Measurements from ENCODE around the gene ATAD1.

Gene ATAD1

DNA sequence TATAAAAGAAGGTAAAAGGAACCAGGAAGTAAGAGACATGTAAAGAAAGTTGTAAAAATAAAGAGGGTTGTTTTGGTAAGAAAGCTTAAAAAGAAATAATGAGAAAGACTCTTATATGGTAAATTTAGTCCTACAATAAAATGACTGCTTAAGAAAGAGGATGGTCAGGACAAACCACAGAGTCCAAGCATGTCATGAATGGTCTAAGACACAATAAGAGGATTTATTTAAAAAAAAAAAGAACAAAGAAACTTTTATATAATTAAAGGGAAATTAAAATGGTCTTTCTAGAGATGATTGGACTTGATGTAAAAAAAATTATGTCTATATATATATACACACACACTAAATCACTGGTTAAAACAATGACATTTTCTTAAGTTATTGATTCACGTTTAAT is 18.2 kb downstream of the ATAD1 start:
- no peak for DNase-seq

DNA sequence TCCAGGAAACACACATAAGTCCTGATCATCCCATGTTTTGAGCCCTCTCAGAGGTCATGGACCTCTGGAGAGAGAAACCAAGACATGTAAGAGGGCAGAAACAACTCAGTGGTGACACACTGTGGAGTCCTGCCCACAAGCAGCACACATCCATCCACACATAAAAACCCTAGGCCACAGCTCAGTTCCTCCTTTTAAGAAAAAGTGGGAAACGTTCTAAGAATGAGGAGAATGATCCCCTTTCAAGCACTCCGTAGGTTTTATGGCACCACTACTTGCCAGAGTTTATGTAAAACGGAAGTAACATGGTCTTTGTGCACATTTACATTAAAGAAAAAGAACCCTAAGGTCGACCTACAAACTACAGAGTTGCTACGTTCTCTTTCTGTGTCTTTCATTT is 19.9 kb downstream of the ATAD1 start:
- no peak for DNase-seq

DNA sequence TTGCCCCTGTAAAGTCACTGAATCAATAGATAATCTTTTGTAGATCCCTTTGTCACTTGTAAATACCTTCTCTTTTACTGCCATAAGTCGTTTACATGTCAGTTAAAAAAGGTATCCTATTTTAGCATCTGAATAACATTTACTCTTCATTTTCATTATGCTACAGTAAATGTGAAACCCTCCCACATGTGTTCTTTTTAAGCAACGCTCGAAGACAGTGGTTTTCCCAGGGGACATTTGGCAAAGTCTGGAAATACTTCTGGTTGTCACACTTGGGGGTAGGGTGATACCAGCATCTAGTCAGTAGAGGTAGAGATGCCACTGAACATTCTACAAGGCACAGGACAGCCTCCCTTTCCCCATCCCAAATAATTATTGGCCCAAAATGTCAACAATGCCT is 23.7 kb downstream of the ATAD1 start:
- no peak for DNase-seq

DNA sequence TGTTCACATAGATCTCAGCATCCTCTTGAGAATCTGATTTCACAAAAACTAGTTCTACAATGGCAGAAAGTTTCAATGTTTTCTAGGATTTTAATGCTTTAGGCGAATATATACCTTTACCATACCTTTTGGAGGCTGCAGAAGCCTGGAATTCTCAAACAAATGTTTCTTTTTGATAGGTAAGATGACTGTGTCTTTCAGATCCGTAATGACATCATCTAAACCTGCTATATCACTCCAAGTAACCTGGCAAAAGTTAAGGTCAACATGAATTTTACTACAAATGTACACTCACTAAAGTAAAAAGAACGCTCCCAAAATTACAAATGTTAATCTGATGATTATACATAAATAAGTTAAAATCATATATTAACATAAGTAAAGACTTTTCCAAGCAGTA is 27.8 kb downstream of the ATAD1 start:
- DNase-seq = no peak

- no peak for DNase-seq
Observed at GRCh38 chr10:87786421-87786820, 31.6 kb downstream of the ATAD1 start.

DNA sequence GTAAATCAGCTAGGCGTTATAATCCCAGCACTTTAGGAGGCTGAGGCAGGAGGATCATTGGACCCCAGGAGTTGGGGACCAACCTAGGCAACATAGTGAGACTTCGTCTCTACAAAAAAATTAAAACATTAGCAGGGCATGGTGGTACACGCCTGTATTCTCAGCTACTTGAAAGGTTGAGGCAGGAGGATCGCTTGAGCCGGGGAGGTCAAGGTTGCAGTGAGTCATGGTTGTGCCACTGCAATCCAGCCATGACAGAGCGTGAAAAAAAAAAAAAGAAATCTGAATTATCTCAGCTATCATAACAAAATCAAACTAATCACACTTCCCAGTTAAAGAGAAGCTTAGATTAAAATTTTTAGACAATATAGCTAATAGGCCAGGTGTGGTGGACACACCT is 35.3 kb downstream of the ATAD1 start:
- no peak for DNase-seq

DNA sequence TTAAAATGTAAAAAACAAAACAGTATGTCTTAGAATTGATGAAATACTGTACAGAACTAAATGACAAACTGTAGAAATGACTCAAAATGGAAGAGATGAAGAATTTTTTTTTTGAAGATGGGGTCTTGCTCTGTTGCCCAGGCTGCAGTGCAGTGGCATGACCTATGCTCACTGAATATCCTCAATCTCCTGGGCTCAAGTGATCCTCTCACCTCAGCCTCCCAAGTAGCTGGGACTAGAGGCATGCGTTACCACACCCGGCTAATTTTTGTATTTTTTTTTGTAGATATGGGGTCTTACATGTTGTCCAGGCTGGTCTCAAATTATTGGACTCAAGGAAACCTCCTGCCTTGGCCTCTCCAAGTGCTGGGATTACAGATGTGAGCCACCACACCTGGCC is 36.5 kb downstream of the ATAD1 start:
- no peak for DNase-seq

DNA sequence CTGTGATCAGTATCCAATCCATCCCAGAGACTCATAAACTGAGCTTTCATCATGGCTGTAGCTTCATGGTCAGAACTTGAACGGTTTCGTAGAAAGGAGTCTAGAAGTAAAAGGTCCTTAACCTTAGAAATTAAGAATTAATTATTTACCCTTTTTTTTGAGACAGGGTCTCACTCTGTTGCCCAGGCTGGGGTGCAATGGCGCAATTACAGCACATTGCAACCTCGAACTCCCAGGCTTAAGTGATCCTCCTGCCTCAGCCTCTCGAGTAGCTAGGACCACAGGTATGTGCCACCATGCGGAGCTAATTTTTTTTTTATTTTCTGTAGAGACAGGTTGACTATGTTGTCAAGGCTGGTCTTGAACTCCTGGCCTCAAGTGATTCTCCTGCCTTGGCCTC is 41.7 kb downstream of the ATAD1 start:
- DNase-seq = no peak

GRCh38 chr10:87775766-87776165 is 42.3 kb downstream of the ATAD1 start:
- DNase-seq = no peak

DNA sequence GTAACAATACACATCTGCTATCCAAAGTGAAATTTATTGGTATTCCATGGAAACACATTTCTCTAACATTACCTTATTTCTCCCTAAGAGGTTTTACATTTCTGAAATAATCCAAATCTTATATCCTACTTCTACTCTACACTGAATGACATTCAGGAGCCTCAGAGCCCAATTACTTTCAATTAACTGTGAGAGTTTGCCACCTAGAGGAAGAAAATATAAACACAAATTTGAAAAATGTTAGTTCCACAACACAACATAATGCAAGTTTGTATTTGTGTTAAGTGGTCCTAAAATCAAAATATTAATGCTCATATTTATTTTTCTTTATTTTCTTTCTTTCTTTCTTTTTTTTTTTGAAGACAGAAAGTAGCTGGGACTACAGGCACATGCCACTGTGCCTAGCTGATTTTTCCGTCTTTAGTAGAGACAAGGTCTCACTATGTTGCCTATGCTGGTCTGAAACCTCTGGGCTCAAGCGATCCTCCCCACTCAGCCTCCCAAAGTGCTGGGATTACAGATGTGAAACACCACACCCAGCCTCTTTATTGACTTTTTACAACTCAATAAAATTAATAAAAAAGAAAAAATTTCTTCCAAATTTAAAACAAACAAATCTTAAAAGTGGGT is 46.0 kb downstream of the ATAD1 start:
- DNase-seq = no peak

- no peak for DNase-seq
Observed at GRCh38 chr10:87767253-87767652, 50.8 kb downstream of the ATAD1 start.

- no peak for DNase-seq
Observed at GRCh38 chr10:87765666-87766376, 52.2 kb downstream of the ATAD1 start.

DNA sequence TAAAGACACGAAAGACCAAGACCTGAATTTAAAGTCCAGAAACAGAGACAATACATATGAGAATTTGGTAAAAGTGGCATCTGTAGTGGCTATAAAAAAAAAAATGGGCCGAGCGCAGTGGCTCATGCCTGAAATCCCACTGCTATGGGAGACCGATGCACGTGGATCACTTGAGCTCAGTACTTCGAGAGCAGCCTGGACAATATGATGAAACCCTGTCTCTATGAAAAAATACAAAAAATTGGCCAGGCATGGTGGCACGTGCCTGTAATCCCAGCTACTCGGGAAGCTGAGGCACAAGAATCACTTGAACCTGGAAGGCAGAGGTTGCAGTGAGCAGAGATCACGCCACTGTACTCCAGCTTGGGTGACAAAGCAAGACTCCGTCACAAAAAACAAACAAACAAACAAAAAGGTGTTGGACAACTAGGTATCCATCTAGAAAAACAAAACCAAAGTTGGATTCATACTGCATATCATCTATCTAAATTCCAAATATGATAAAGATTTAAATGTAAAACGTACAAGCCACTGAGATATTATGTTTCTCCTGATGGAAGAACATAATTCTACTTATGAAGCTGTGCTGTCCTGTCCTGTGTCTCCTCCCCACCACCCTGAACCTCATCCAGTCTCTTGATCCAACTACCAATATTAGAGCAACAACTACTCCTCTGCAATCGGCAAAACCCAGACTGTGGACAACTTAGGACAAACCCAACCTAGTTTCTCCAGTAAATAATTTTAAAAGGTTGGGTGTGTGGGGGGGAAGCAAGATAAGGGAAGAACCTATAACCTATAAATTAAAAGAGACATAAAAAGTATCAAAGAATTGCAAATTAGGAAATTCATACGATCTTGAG is 53.7 kb downstream of the ATAD1 start:
- DNase-seq = no peak

GRCh38 chr10:87763086-87763861 is 54.8 kb downstream of the ATAD1 start:
- DNase-seq = no peak

DNA sequence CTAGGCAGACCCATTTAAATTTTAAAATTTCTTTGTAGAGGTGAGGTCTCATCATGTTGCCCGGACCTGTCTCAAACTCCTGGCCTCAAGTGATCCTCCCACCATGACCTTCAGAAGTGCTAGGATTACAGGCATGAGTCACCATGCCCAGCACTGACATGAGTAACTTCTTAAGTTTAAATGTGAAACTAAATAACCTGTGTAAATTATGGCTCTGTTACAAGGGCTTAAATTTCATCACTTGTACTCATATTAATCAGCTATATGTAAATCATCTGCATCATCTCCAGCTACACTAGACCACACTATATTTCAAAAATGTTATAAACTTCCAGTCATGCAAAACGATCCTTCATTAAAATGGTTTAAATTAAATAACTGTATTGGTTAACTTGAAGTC is 56.1 kb downstream of the ATAD1 start:
- DNase-seq = no peak

- DNase-seq = no peak
Observed at GRCh38 chr10:87761153-87761552, 56.9 kb downstream of the ATAD1 start.

- no peak for DNase-seq
Observed at GRCh38 chr10:87760195-87760905, 57.7 kb downstream of the ATAD1 start.

- DNase-seq = no peak
Observed at GRCh38 chr10:87759551-87759950, 58.5 kb downstream of the ATAD1 start.

DNA sequence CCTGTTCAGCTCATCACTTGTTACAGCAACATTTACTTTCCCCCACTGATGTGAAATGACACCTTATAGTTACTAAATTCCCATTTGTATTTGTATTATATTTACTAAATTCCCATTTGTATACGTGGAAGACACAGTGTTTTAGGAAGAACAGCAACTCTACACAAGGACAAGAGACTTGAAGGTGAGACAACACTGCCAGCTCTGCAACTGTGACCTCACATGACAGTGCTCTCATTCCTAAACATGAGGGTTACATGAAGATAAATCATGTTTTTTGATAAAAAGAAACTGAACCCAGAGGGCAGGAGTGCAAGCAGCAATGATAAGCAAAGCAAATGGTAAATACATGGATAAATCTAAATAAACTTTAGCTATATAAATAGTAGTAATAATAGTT is 60.3 kb downstream of the ATAD1 start:
- DNase-seq = no peak

DNA sequence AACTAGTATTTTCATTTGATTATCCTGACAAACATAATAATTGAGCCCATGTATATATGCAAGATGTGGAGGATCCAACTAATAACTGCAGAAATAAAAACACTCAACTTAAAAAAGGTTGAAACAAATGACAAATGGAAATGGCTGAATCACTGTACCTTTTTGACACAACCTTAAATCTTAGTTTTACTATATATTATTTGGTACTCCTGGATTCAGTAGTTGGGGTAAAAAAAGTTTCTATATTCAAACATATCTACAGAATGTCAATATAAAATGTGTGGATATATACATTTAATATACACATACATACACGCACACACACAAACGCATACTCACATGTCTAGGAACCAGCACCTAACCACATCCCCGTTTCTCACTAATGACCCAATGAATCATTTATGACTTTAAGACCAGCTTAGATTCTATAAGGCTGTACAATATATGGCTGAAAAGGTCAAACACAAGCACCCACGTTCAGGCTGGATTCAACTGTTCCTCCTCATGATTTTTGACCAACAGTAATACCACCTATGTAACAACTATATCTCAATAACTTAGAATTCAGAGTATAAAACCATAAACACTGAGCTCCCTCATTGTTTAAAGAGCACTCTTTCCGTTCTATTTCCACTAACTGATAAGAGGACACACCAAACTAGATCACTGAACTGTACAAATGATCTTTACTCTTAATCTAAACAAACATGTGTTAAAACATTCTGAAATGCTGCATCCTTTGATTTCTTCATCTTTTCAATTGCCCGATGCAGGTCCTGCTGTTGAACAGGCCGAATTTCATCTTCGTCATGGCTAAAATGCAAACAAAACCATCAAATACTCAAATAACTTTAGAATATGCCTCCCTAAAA is 63.8 kb downstream of the ATAD1 start:
- DNase-seq = no peak

DNA sequence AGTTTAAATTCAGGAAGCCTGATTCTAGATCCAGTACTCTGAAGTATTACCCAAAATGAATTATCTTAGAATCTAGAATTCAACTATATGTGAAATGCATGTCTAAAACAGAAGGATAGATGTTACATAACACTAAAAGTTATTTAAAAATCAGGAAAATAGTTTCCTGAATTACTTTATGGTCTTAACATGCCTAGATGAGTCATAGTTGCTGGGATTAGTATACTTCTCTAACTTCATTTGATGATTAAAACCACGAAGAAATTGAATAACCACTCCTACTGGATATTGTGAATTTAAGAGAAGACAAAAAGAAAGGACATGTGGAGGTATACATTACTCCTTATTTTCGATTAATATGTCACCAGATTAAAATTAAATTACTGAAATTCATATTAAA is 65.5 kb downstream of the ATAD1 start:
- DNase-seq = no peak

DNA sequence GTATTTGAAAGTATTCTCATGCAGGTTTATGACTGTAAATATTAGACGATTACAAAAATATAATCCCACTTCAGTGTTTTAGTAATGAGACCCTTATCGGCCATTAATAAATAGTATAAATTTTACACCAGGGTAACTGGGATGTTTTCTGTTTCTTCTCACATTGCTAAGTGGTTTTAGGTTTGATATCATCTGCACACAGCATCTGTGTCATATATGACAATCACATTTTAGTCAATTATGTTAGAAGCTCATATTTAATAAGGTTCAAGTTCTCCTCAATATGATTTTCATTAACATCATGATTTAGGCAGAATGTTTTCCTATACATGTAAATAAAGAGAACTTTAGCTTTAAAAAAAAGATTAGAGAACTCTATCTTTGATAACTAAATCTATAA is 66.8 kb downstream of the ATAD1 start:
- no peak for DNase-seq

Data from CD4-positive, alpha-beta T cell treated with Interferon gamma for 1 hour (primary cell).